ENCODE data around the gene PIMREG. TPM values are rescaled to one million over a fixed set of nuclear protein-coding genes. Genes with fewer than 3 reads are reported as not detected.

Gene PIMREG
- total RNA-seq, 1 donor: 13.1 TPM

- H3K4me3 ChIP-seq (ENCODE audit: low read depth, low read length): no peak overlapping the region
- no peak for TF ChIP-seq CTCF (IDR thresholded peaks at IDR 0.05; ENCODE audit: insufficient read depth, low read length)
- DNase-seq (ENCODE audit: low read depth): no peak
These were observed 16.4 kb downstream of the PIMREG start for GRCh38 chr17:6460531-6461161.

DNA sequence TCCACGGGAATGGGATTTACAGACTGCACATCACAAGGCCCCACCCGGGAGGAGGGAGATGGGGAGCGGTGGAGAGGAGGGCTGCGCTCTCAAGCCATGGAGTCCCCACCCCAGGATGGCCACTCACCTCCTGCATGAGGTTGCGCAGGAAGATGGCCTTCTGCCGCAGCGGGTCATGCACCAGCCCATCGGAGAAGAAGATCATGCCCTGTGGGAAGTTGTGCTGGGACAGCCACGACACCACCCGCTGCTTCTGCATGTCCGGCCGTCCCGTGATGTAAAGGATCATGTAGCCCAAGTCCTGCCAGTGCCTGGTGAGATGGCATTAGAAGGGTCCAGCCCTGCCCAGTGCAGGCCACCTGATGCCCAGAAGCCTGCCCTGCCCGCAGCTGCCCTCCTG is 17.0 kb downstream of the PIMREG start:
- no peak for TF ChIP-seq CTCF (IDR thresholded peaks at IDR 0.05; ENCODE audit: insufficient read depth, low read length)
- no peak for DNase-seq (ENCODE audit: low read depth)

GRCh38 chr17:6461792-6462524 is 17.7 kb downstream of the PIMREG start:
- TF ChIP-seq CTCF (IDR thresholded peaks at IDR 0.05; ENCODE audit: insufficient read depth, low read length): no peak
- no peak for DNase-seq (ENCODE audit: low read depth)
- H3K4me3 ChIP-seq (ENCODE audit: low read depth, low read length): no peak overlapping the region

More for the DNA sequence above, 17.0 kb downstream of the PIMREG start:
- no peak overlapping the region for H3K4me3 ChIP-seq (ENCODE audit: low read depth, low read length)

DNA sequence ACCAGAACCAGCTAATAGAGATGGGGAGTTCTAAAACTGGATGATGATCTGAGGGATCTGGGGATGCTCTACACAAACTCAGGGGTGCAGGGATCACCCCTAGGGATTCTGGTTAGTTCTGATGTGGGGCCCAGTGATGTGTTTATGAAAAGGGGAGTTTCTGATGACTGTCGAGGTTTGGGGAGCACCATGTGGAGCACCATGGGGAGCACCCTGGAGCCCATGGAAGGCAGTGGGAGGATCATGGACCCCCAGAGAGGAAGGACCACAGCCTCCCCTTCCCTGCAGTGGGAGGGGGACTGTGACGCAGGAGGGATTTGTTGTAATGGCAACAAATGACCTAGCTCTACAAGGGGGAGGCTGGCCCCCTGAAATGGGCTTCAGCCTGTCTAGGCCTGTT is 18.4 kb downstream of the PIMREG start:
- no peak for TF ChIP-seq CTCF (IDR thresholded peaks at IDR 0.05; ENCODE audit: insufficient read depth, low read length)
- H3K4me3 ChIP-seq (ENCODE audit: low read depth, low read length): no peak overlapping the region
- no peak for DNase-seq (ENCODE audit: low read depth)

- no peak overlapping the region for H3K4me3 ChIP-seq (ENCODE audit: low read depth, low read length)
- no peak for DNase-seq (ENCODE audit: low read depth)
- no peak for TF ChIP-seq CTCF (IDR thresholded peaks at IDR 0.05; ENCODE audit: insufficient read depth, low read length)
These were observed 19.6 kb downstream of the PIMREG start for GRCh38 chr17:6463616-6464445.

DNA sequence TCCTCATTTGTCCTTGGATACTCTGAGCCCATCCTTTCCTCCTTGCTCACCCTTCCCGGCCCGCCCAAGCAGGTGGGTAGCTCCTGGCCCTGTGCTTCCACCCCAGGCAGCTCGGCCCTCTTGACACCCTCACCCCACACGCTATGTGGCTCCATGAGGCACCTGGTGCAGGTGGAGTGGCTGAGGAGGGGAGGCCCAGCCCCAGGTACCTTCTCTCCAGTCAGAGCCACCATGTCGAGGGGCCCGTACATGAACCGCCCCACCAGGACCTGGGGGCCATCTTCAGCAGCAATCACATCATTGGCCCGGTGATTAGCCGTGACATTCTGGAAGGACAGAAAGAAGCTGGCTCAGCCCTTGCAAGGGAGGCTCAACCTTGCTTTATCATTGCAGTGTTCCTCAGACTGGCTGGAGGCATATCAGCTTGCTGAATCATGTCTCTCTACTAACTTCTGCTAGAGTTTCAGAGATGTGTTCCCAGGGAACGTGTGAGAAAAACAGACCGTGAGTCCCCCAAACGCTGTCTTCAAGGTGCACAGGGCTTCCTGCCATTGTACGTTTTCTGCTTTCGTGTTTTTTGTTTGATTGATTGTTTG is 20.3 kb downstream of the PIMREG start:
- H3K4me3 ChIP-seq (ENCODE audit: low read depth, low read length): no peak overlapping the region
- no peak for TF ChIP-seq CTCF (IDR thresholded peaks at IDR 0.05; ENCODE audit: insufficient read depth, low read length)
- DNase-seq (ENCODE audit: low read depth): no peak
